HepG2 (cell line): ENCODE results near the gene EPB41L2. TPM values are rescaled to one million over a fixed set of nuclear protein-coding genes. Genes with fewer than 3 reads are reported as not detected.

Experiments used
- CBX1 ChIP-seq: IDR thresholded peaks from one replicate; pipeline ENCODE4 v1.6.1; 2016; ENCODE audit warnings: antibody characterized with exemption, low read depth
- EEA1 ChIP-seq: sonication (generic); formaldehyde crosslinking; IDR thresholded peaks from 2 replicates; pipeline ENCODE4 v1.5.1; 2020; ENCODE audit warnings: mild to moderate bottlenecking, missing genetic modification reagents, borderline replicate concordance
- IRX3 ChIP-seq: sonication (generic); formaldehyde crosslinking; IDR thresholded peaks from 2 replicates; pipeline ENCODE4 v1.8.1; 2023; ENCODE audit warnings: mild to moderate bottlenecking, low read depth, missing genetic modification reagents, borderline replicate concordance
- MTA1 ChIP-seq: sonication (generic); formaldehyde crosslinking; IDR thresholded peaks from 2 replicates; pipeline ENCODE4 v1.4.0; 2020; ENCODE audit warnings: missing genetic modification reagents, mild to moderate bottlenecking, borderline replicate concordance
- MTF2 ChIP-seq: sonication (generic); formaldehyde crosslinking; IDR thresholded peaks from 2 replicates; pipeline ENCODE4 v1.5.0; 2020; ENCODE audit warnings: missing genetic modification reagents, borderline replicate concordance
- NCOR1 ChIP-seq: fragments of 200-600 bp; sonication (generic); IDR thresholded peaks from 2 replicates; pipeline ENCODE4 v1.7.0; 2017; ENCODE audit warnings: antibody characterized with exemption, low read length, borderline replicate concordance
- NONO ChIP-seq, 2 experiments: fragments of 450-650 bp in 1 of 2; sonication (generic) in 1 of 2; formaldehyde crosslinking in 1 of 2; IDR thresholded peaks in 1 of 2; conservative IDR thresholded peaks in 1 of 2; 2 replicates each; pipeline versions ENCODE4 v1.6.1 to v1.8.0; 2017 to 2022; ENCODE audit warnings: mild to moderate bottlenecking in 1 of 2, missing genetic modification reagents in 1 of 2, moderate library complexity in 1 of 2
- ONECUT2 ChIP-seq: sonication (generic); formaldehyde crosslinking; IDR thresholded peaks from 2 replicates; pipeline ENCODE4 v1.4.0; 2020; ENCODE audit warnings: missing genetic modification reagents
- POLR2AphosphoS2 ChIP-seq: IDR thresholded peaks from 2 replicates; pipeline ENCODE4 v1.6.1; 2011; ENCODE audit warnings: low read depth, low read length, improper control_type of control experiment
- ZFP90 ChIP-seq: sonication (generic); formaldehyde crosslinking; IDR thresholded peaks from 2 replicates; pipeline ENCODE4 v1.8.0; 2022; ENCODE audit warnings: missing genetic modification reagents, mild to moderate bottlenecking, inconsistent platforms, borderline replicate concordance
- ZNF557 ChIP-seq: sonication (generic); formaldehyde crosslinking; IDR thresholded peaks from 2 replicates; pipeline ENCODE4 v1.4.0; 2020; ENCODE audit warnings: missing genetic modification reagents
- ZNF75D ChIP-seq: sonication (generic); formaldehyde crosslinking; IDR thresholded peaks from 2 replicates; pipeline ENCODE4 v1.8.1; 2023; ENCODE audit warnings: missing genetic modification reagents, mild to moderate bottlenecking, borderline replicate concordance
- ZNF850 ChIP-seq: sonication (generic); formaldehyde crosslinking; conservative IDR thresholded peaks from 2 replicates; pipeline ENCODE4 v1.9.0; 2021; ENCODE audit warnings: mild to moderate bottlenecking, missing genetic modification reagents
- ZSCAN29 ChIP-seq: sonication (generic); formaldehyde crosslinking; conservative IDR thresholded peaks from 2 replicates; pipeline ENCODE4 v1.4.0; 2020; ENCODE audit warnings: mild to moderate bottlenecking, missing genetic modification reagents
- polyA plus RNA-seq, 8 experiments: library from polyadenylated mRNA; depleted of rRNA in 3 of 8; stranded (reverse) in 7 of 8; unstranded in 1 of 8; fragments of >200 nt; fragmentation: Illumina TruSeq in 4 of 8; extraction: Trizol in 4 of 8; gene quantifications; 2 replicates each; pipeline versions ENCODE4 v1.2.1 to v1.2.3, GENCODE V29; 2011 to 2016; ENCODE audit warnings: low read depth in 4 of 8, missing spikeins in 1 of 8, mixed read lengths in 1 of 8; ENCODE audit not compliant: insufficient read depth in 1 of 8
- total RNA-seq, 5 experiments: library from RNA; depleted of rRNA; stranded (reverse); fragments of >200 nt; fragmentation: Illumina TruSeq; extraction: Trizol; gene quantifications; 2 replicates each; pipeline ENCODE4 v1.2.3, GENCODE V29; 2016; ENCODE audit warnings: low read depth in 1 of 5
- TF ChIP-seq, protein P1 (sequence below): sonication (generic); formaldehyde crosslinking; IDR thresholded peaks from 2 replicates; pipeline ENCODE4 v1.4.0; 2020; ENCODE audit warnings: missing genetic modification reagents, borderline replicate concordance
- TF ChIP-seq, protein P2 (sequence below): sonication (generic); formaldehyde crosslinking; IDR thresholded peaks from 2 replicates; pipeline ENCODE4 v1.5.0; 2020; ENCODE audit warnings: missing genetic modification reagents
- TF ChIP-seq, protein P3 (sequence below): sonication (generic); formaldehyde crosslinking; IDR thresholded peaks from 2 replicates; pipeline ENCODE4 v1.4.0; 2020; ENCODE audit warnings: missing genetic modification reagents, borderline replicate concordance
- TF ChIP-seq, protein P4 (sequence below): sonication (generic); formaldehyde crosslinking; IDR thresholded peaks from 2 replicates; pipeline ENCODE4 v1.5.0; 2020; ENCODE audit warnings: mild to moderate bottlenecking, missing genetic modification reagents
- TF ChIP-seq, protein P5 (sequence below): sonication (generic); formaldehyde crosslinking; IDR thresholded peaks from 2 replicates; pipeline ENCODE4 v1.4.0; 2020; ENCODE audit warnings: missing genetic modification reagents

The EPB41L2 gene
- total and polyA plus RNA-seq, 2 of the 13 experiments (the other 11 are each of a cell fraction or from before 2014, with no cell fraction given) = 41.7 to 56.4 TPM

DNA sequence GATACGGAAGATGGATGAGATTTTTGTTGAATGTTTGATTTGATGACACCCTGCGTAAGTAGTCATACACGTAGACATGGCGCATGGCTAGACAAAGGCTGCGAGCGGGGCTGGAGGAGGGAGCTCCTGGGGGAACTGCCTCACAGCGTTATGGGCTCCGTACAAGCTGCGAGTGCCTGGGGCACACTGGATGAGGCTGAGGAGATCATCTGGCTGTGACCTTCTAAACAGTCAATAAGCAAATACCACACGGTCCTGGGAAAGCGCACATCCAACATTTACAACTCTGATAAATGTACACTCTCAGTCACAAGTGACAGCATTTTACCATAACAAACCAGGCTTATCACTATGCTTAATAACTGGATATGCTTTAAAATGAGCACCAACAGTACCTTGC, 198.7 kb downstream of the EPB41L2 start (continued):
- TF ChIP-seq, protein P1, sequence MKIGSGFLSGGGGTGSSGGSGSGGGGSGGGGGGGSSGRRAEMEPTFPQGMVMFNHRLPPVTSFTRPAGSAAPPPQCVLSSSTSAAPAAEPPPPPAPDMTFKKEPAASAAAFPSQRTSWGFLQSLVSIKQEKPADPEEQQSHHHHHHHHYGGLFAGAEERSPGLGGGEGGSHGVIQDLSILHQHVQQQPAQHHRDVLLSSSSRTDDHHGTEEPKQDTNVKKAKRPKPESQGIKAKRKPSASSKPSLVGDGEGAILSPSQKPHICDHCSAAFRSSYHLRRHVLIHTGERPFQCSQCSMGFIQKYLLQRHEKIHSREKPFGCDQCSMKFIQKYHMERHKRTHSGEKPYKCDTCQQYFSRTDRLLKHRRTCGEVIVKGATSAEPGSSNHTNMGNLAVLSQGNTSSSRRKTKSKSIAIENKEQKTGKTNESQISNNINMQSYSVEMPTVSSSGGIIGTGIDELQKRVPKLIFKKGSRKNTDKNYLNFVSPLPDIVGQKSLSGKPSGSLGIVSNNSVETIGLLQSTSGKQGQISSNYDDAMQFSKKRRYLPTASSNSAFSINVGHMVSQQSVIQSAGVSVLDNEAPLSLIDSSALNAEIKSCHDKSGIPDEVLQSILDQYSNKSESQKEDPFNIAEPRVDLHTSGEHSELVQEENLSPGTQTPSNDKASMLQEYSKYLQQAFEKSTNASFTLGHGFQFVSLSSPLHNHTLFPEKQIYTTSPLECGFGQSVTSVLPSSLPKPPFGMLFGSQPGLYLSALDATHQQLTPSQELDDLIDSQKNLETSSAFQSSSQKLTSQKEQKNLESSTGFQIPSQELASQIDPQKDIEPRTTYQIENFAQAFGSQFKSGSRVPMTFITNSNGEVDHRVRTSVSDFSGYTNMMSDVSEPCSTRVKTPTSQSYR = no peak
- TF ChIP-seq ZSCAN29 (CRISPR knock-in tag) (peak; percentile 59; the same call in 1 of the 2 replicates), ZFP90 (CRISPR knock-in tag) (no peak), MTF2 (no peak), IRX3 (CRISPR knock-in tag) (no peak), ZNF850 (CRISPR knock-in tag) (no peak), MTA1 (CRISPR knock-in tag) (peak; percentile 78; the same call in 1 of the 2 replicates), ONECUT2 (CRISPR knock-in tag) (no peak; the same call in 1 of the 2 replicates), POLR2AphosphoS2 (no peak), ZNF75D (CRISPR knock-in tag) (no peak), CBX1 (no peak), NONO (IDR thresholded peaks at IDR 0.05) (no peak), NONO (CRISPR knock-in tag; conservative IDR thresholded peaks at IDR 0.05) (no peak), NCOR1 (no peak; the same call in 1 of the 2 replicates), ZNF557 (CRISPR knock-in tag) (no peak), EEA1 (CRISPR knock-in tag) (no peak)
- TF ChIP-seq, protein P2, sequence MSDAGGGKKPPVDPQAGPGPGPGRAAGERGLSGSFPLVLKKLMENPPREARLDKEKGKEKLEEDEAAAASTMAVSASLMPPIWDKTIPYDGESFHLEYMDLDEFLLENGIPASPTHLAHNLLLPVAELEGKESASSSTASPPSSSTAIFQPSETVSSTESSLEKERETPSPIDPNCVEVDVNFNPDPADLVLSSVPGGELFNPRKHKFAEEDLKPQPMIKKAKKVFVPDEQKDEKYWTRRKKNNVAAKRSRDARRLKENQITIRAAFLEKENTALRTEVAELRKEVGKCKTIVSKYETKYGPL (CRISPR knock-in tag) = no peak
- TF ChIP-seq, protein P3, sequence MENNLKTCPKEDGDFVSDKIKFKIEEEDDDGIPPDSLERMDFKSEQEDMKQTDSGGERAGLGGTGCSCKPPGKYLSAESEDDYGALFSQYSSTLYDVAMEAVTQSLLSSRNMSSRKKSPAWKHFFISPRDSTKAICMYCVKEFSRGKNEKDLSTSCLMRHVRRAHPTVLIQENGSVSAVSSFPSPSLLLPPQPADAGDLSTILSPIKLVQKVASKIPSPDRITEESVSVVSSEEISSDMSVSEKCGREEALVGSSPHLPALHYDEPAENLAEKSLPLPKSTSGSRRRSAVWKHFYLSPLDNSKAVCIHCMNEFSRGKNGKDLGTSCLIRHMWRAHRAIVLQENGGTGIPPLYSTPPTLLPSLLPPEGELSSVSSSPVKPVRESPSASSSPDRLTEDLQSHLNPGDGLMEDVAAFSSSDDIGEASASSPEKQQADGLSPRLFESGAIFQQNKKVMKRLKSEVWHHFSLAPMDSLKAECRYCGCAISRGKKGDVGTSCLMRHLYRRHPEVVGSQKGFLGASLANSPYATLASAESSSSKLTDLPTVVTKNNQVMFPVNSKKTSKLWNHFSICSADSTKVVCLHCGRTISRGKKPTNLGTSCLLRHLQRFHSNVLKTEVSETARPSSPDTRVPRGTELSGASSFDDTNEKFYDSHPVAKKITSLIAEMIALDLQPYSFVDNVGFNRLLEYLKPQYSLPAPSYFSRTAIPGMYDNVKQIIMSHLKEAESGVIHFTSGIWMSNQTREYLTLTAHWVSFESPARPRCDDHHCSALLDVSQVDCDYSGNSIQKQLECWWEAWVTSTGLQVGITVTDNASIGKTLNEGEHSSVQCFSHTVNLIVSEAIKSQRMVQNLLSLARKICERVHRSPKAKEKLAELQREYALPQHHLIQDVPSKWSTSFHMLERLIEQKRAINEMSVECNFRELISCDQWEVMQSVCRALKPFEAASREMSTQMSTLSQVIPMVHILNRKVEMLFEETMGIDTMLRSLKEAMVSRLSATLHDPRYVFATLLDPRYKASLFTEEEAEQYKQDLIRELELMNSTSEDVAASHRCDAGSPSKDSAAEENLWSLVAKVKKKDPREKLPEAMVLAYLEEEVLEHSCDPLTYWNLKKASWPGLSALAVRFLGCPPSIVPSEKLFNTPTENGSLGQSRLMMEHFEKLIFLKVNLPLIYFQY (CRISPR knock-in tag) = no peak
- TF ChIP-seq, protein P4, sequence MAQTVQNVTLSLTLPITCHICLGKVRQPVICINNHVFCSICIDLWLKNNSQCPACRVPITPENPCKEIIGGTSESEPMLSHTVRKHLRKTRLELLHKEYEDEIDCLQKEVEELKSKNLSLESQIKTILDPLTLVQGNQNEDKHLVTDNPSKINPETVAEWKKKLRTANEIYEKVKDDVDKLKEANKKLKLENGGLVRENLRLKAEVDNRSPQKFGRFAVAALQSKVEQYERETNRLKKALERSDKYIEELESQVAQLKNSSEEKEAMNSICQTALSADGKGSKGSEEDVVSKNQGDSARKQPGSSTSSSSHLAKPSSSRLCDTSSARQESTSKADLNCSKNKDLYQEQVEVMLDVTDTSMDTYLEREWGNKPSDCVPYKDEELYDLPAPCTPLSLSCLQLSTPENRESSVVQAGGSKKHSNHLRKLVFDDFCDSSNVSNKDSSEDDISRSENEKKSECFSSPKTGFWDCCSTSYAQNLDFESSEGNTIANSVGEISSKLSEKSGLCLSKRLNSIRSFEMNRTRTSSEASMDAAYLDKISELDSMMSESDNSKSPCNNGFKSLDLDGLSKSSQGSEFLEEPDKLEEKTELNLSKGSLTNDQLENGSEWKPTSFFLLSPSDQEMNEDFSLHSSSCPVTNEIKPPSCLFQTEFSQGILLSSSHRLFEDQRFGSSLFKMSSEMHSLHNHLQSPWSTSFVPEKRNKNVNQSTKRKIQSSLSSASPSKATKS (CRISPR knock-in tag) = no peak
- TF ChIP-seq, protein P5, sequence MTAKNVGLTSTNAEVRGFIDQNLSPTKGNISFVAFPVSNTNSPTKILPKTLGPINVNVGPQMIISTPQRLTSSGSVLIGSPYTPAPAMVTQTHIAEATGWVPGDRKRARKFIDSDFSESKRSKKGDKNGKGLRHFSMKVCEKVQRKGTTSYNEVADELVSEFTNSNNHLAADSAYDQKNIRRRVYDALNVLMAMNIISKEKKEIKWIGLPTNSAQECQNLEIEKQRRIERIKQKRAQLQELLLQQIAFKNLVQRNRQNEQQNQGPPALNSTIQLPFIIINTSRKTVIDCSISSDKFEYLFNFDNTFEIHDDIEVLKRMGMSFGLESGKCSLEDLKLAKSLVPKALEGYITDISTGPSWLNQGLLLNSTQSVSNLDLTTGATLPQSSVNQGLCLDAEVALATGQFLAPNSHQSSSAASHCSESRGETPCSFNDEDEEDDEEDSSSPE (CRISPR knock-in tag) = no peak
